OCI-LY1 (cell line): ENCODE data around the gene ABR.

Source experiments
- CTCF ChIP-seq: fragments of 200-600 bp; sonication (generic), shearing (Covaris generic); IDR thresholded peaks from 2 replicates; pipeline ENCODE4 v1.5.1; 2017; ENCODE audit warnings: mild to moderate bottlenecking, antibody characterized with exemption, low read length, moderate library complexity, mixed read lengths
- EZH2 ChIP-seq: fragments of 200-600 bp; sonication (generic), shearing (Covaris generic); IDR thresholded peaks from 2 replicates; pipeline ENCODE4 v1.8.0; 2017; ENCODE audit warnings: borderline replicate concordance, mixed run types, mild to moderate bottlenecking, antibody characterized with exemption, low read length, moderate library complexity, mixed read lengths

DNA sequence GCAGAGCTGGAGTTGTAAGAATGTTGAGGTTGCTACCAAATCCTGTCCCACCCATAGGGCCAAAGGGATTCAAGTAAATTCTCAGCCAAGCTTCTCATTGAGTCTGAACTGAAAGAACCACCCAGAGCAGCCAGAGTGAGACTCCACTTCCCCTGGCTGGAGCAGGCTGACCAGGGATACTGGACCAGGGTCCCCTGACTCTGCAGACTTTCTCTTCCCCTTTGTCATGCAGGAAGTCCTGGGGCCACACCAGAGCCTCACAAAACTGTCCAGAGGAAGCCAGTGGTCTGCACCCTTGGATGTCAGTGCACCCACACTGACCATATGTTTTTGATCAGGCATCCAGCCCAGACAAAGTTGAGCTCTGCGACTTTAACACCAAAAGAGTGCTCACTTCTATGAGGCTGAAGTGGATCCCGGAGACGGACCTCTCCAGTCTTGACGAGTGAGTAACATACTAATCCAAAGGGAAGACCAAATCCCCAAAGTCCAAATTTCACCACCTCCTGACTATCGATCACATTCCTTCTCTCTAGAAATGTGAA is 204.3 kb downstream of the ABR start:
- no peak for TF ChIP-seq CTCF
- TF ChIP-seq EZH2: no peak
